Gastrocnemius medialis (tissue), 4 donors: Measurements from ENCODE around the gene EIF4H. TPM values are rescaled to one million over a fixed set of nuclear protein-coding genes. Genes with fewer than 3 reads are reported as not detected.
"Not testable (repeated sequence)": the region's sequence is repeated elsewhere in the genome, so short reads cannot be mapped to it uniquely, and the experiment has no call there.

Experiments
- ATAC-seq, 2 donors: fragments of 150-250 bp; one replicate each; pipeline ENCODE4 v1.9.1; 2016
- DNase-seq, 2 donors: peaks; one replicate each; pipeline ENCODE4 v3.0.0-alpha.2; 2019
- H3K27ac ChIP-seq, 4 donors: fragments of 200-600 bp; sonication (generic); 1 replicate in 1 of 4; 2 replicates in 3 of 4; pipeline ENCODE4 v1.5.1; 2016 to 2018; ENCODE audit warnings: mild to moderate bottlenecking in 2 of 4, moderate library complexity in 1 of 4
- H3K27me3 ChIP-seq, 3 donors: fragments of 200-600 bp; sonication (generic) in 2 of 3; 1 replicate in 1 of 3; 2 replicates in 2 of 3; pipeline versions ENCODE4 v1.5.1 to v1.6.0; 2016 to 2019; ENCODE audit warnings: mild to moderate bottlenecking in 1 of 3, moderate library complexity in 1 of 3
- H3K36me3 ChIP-seq, 2 donors: fragments of 200-600 bp; sonication (generic) in 1 of 2; one replicate each; pipeline ENCODE4 v1.5.1; 2017 to 2018
- H3K4me1 ChIP-seq, 2 donors: fragments of 200-600 bp; sonication (generic) in 1 of 2; one replicate each; pipeline ENCODE4 v1.5.1; 2016 to 2017; ENCODE audit warnings: mild to moderate bottlenecking in 2 of 2
- H3K4me3 ChIP-seq, 4 donors: fragments of 200-600 bp; sonication (generic) in 3 of 4; 1 replicate in 1 of 4; 2 replicates in 3 of 4; pipeline ENCODE4 v1.5.1; 2016 to 2019; ENCODE audit warnings: mild to moderate bottlenecking in 2 of 4
- H3K9me3 ChIP-seq, 3 donors: fragments of 200-600 bp; sonication (generic) in 2 of 3; 1 replicate in 1 of 3; 2 replicates in 2 of 3; pipeline ENCODE4 v1.5.1; 2016 to 2019
- POLR2A ChIP-seq, 2 donors: fragments of 450-650 bp; IDR thresholded peaks; one replicate each; pipeline ENCODE4 v1.6.1; 2017; ENCODE audit warnings: antibody characterized with exemption in 2 of 2, mild to moderate bottlenecking in 2 of 2, moderate library complexity in 2 of 2
- in situ Hi-C, 4 donors: fragments of 200-750 bp; cut with MboI; loops; one replicate each; pipeline versions ENCODE4 v1.15.0 to v1.8.0; 2017; ENCODE audit warnings: low sequenced_read_pairs in 4 of 4
- intact Hi-C: fragments of 100-400 bp; cut with DNase I; formaldehyde crosslinking; loops from one replicate; pipeline ENCODE4 v1.15.1; 2023; ENCODE audit warnings: low total_unique reads
- total RNA-seq, 4 donors: library from RNA; depleted of rRNA; stranded (reverse); fragments of >200 nt; gene quantifications; one replicate each; pipeline versions ENCODE4 v1.1.0 to v1.2.3, GENCODE V29; 2016
- TF ChIP-seq, protein P1 (sequence below), 5 experiments: fragments of 450-650 bp in 3 of 5; fragments of 200-600 bp in 2 of 5; sonication (generic) in 2 of 5; IDR thresholded peaks in 4 of 5; conservative IDR thresholded peaks in 1 of 5; 1 replicate in 4 of 5; 2 replicates in 1 of 5; pipeline ENCODE4 v1.5.1; 2016 to 2019; ENCODE audit warnings: antibody characterized with exemption in 5 of 5, mild to moderate bottlenecking in 3 of 5, moderate library complexity in 3 of 5

Gene EIF4H
- total RNA-seq, 4 donors from 2014 or later: 247 to 430 (median 309) TPM

DNA sequence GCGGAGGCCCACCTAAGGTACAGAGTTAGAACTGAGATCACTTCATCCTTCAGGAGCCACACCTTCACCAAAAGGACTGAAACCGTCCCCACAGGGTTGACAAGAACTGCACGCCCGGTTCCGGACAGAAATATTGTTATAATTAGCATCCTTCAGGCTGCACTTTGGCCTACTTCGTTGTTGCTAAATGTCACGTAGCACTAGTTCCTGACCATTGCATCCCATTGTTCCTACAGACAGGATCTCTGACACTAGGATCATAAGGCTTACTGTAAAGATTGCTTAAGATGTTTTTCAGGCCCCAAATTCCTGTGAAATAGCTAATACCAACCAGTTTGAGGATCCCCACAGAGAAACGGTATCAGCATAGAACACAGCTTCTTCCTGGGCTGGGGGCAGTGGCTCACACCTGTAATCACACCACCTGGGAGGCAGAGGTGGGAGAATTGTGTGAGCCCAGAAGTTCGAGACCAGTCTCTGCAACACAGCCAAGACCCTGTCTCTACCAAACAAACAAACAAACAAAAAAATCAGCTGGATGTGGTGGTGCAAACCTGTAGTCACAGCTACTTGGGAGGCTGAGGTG lies 18.3 kb upstream of the EIF4H start:
- H3K9me3 ChIP-seq: no peaks in the 10 kb centered on the region
- DNase-seq (no peak), ATAC-seq (no peak)
- no peak overlapping the region for H3K4me3 ChIP-seq
- no peaks in the 10 kb centered on the region for H3K4me1 ChIP-seq
- TF ChIP-seq, protein P1, sequence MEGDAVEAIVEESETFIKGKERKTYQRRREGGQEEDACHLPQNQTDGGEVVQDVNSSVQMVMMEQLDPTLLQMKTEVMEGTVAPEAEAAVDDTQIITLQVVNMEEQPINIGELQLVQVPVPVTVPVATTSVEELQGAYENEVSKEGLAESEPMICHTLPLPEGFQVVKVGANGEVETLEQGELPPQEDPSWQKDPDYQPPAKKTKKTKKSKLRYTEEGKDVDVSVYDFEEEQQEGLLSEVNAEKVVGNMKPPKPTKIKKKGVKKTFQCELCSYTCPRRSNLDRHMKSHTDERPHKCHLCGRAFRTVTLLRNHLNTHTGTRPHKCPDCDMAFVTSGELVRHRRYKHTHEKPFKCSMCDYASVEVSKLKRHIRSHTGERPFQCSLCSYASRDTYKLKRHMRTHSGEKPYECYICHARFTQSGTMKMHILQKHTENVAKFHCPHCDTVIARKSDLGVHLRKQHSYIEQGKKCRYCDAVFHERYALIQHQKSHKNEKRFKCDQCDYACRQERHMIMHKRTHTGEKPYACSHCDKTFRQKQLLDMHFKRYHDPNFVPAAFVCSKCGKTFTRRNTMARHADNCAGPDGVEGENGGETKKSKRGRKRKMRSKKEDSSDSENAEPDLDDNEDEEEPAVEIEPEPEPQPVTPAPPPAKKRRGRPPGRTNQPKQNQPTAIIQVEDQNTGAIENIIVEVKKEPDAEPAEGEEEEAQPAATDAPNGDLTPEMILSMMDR (IDR thresholded peaks at IDR 0.05 in 4 of 5, conservative IDR thresholded peaks at IDR 0.05 in 1 of 5): no peak
- TF ChIP-seq POLR2A (IDR thresholded peaks at IDR 0.05): no peak
- in situ Hi-C loops (no loop called here), intact Hi-C loops (no loop called here)
- no peak overlapping the region for H3K27ac ChIP-seq
- no peaks in the 10 kb centered on the region for H3K36me3 ChIP-seq
- no peaks in the 10 kb centered on the region for H3K27me3 ChIP-seq

DNA sequence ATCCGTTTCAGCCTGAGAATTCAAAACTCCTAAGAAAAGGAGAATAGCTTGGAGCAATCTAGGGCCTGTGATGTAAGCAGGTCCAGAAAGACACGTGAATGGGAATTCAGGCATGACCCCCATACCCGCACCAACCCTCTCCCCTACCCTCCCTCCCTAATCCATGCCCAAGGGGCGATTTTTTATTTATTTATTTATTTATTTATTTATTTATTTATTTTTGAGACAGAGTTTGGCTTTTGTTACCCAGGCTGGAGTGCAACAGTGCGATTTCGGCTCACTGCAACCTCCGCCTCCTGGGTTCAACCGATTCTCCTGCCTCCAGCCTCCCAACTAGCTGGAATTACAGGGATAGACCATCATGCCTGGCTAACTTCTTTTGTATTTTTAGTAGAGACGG lies 16.6 kb upstream of the EIF4H start:
- ATAC-seq: no peak
- H3K4me3 ChIP-seq: no peak overlapping the region
- H3K4me1 ChIP-seq: no peaks in the 10 kb centered on the region
- no peak overlapping the region for H3K27ac ChIP-seq
- no peaks in the 10 kb centered on the region for H3K36me3 ChIP-seq
- H3K27me3 ChIP-seq: no peaks in the 10 kb centered on the region
- DNase-seq: no peak
- in situ Hi-C loops (no loop called here), intact Hi-C loops (no loop called here)
- no peaks in the 10 kb centered on the region for H3K9me3 ChIP-seq
- TF ChIP-seq, protein P1 (IDR thresholded peaks at IDR 0.05 in 4 of 5, conservative IDR thresholded peaks at IDR 0.05 in 1 of 5): no peak
- no peak for TF ChIP-seq POLR2A (IDR thresholded peaks at IDR 0.05)

DNA sequence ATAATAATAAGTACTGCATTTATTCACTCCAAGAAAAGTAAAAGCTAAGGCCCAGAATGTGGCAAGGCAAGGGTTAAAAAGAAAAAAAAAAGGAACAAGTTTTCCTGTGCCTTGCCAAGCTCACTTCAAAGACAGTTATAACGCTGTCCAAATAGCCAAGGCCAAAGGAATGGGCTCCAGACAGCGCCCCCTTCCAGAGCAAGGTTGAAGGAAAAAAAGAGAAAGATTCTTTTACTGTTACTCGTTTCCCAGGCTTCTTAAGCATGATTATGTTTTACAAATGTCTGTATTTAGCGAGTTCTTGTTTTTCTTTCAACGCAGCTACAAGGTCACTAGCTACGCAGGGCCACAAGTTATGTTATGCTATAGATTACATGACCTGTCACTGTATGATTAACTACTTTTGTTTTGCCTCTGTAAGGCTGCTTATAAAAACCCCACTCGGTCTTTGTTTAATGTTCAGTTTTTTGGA lies 9.1 kb upstream of the EIF4H start:
- TF ChIP-seq, protein P1 (IDR thresholded peaks at IDR 0.05 in 4 of 5, conservative IDR thresholded peaks at IDR 0.05 in 1 of 5): no peak
- no peak for TF ChIP-seq POLR2A (IDR thresholded peaks at IDR 0.05)
- no peak for DNase-seq
- no peak overlapping the region for H3K27ac ChIP-seq
- H3K27me3 ChIP-seq: no peaks in the 10 kb centered on the region
- H3K36me3 ChIP-seq: no peaks in the 10 kb centered on the region
- H3K4me1 ChIP-seq: peaks cover 0 to 4% of the 10 kb centered on the region in 2 donors
- no peak overlapping the region for H3K4me3 ChIP-seq
- intact Hi-C loops: no loop called here
- in situ Hi-C loops: no loop called here
- H3K9me3 ChIP-seq: no peaks in the 10 kb centered on the region
- ATAC-seq: no peak

DNA sequence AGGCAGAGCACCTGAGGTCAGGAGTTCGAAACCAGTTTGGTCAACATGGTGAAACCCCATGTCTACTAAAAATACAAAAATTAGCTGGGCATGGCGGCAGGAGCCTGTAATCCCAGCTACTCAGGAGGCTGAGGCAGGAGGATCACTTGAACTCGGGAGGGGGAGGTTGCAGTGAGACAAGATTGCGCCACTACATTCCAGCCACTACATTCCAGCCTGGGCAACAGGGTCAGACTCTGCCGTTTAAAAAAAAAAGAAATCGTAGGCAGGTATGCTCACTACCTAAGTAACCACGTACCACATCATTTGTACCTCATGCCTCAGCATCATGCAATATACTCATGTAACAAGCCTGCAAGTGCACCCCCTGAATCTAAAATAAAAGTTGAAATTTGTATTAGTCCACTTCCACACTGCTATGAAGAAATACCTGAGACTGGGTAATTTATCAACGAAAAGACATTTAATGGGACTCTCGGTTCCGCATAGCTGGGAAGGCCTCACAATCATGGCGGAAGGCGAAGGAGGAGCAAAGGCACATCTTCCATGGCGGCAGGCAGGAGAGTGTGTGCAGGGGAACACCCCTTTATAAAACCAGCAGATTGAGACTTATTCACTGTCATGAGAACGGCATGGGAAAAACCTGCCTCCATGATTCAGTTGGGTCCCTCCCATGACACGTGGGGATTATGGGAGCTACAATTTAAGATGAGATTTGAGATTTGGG lies 8.1 kb upstream of the EIF4H start:
- Histone ChIP-seq H3K36me3 (no peaks in the 10 kb centered on the region), H3K27ac (no peak overlapping the region), H3K27me3 (no peaks in the 10 kb centered on the region), H3K9me3 (no peaks in the 10 kb centered on the region), H3K4me3 (no peak overlapping the region), H3K4me1 (peaks cover 0 to 4% of the 10 kb centered on the region in 2 donors)
- no peak for ATAC-seq
- intact Hi-C loops: no loop called here
- TF ChIP-seq POLR2A (IDR thresholded peaks at IDR 0.05): no peak
- TF ChIP-seq, protein P1 (IDR thresholded peaks at IDR 0.05 in 4 of 5, conservative IDR thresholded peaks at IDR 0.05 in 1 of 5): no peak
- no peak for DNase-seq
- in situ Hi-C loops: no loop called here

DNA sequence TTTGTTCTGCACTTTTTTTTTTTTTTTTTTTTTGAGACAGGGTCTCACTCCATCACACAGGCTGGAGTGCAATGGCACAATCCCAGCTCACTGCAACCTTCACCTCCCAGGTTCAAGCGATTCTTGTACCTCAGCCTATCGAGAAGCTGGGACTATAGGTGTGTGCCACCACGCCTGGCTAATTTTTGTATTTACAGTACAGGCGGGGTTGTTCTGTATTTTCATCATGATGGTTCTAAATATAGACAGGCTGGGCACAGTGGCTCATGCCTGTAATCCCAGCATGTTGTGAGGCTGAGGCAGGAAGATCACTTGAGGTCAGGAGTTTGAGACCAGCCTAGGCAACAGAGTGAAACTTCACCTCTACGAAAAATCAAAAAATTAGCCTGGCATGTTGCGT lies 6.8 kb upstream of the EIF4H start:
- DNase-seq, H3K36me3 ChIP-seq, intact Hi-C loops, in situ Hi-C loops, H3K27me3 ChIP-seq, H3K9me3 ChIP-seq, H3K4me1 ChIP-seq, H3K4me3 ChIP-seq: not testable (repeated sequence)
- H3K27ac ChIP-seq: peak overlapping the region in 2 of 4 donors; percentile 31 to 33
- peak; percentile 68 to 78 for ATAC-seq
